HG02763 (cell line): ENCODE measurements around the gene SPATA31C1.
"Not testable (repeated sequence)": the region's sequence is repeated elsewhere in the genome, so short reads cannot be mapped to it uniquely, and the experiment has no call there.

ENCODE experiments used
- ATAC-seq: cut with Tn5 transposase; IDR thresholded peaks from one replicate; pipeline ENCODE4 v1.9.1; 2021; ENCODE audit warnings: mild to moderate bottlenecking, moderate library complexity; ENCODE audit not compliant: unreplicated experiment

Gene SPATA31C1

GRCh38 chr9:87934444-87934843, 16.7 kb downstream of the SPATA31C1 start:
- not testable (repeated sequence) for ATAC-seq

- not testable (repeated sequence) for ATAC-seq
Measured at GRCh38 chr9:87937352-87937751, 19.6 kb downstream of the SPATA31C1 start.

GRCh38 chr9:87937918-87938317, 20.2 kb downstream of the SPATA31C1 start:
- not testable (repeated sequence) for ATAC-seq

- not testable (repeated sequence) for ATAC-seq
Measured at GRCh38 chr9:87938336-87938735, 20.6 kb downstream of the SPATA31C1 start.

GRCh38 chr9:87939096-87939495, 21.3 kb downstream of the SPATA31C1 start:
- ATAC-seq, result not testable (repeated sequence)

GRCh38 chr9:87944096-87944495, 26.3 kb downstream of the SPATA31C1 start:
- ATAC-seq, result no peak

GRCh38 chr9:87944682-87945081, 26.9 kb downstream of the SPATA31C1 start:
- no peak for ATAC-seq

GRCh38 chr9:87950296-87950695, 32.5 kb downstream of the SPATA31C1 start:
- no peak for ATAC-seq

- no peak for ATAC-seq
Measured at GRCh38 chr9:87950765-87951488, 33.2 kb downstream of the SPATA31C1 start.

- ATAC-seq, result no peak
Measured at GRCh38 chr9:87954230-87954629, 36.5 kb downstream of the SPATA31C1 start.

GRCh38 chr9:87957839-87958238, 40.1 kb downstream of the SPATA31C1 start:
- no peak for ATAC-seq

- no peak for ATAC-seq
Measured at GRCh38 chr9:87958591-87958990, 40.8 kb downstream of the SPATA31C1 start.

GRCh38 chr9:87959916-87960581, 42.3 kb downstream of the SPATA31C1 start:
- no peak for ATAC-seq

GRCh38 chr9:87963770-87964169, 46.0 kb downstream of the SPATA31C1 start:
- no peak for ATAC-seq

- no peak for ATAC-seq
Measured at GRCh38 chr9:87964826-87965225, 47.1 kb downstream of the SPATA31C1 start.

- ATAC-seq, result no peak
Measured at GRCh38 chr9:87968155-87968554, 50.4 kb downstream of the SPATA31C1 start.

GRCh38 chr9:87970602-87971001, 52.8 kb downstream of the SPATA31C1 start:
- ATAC-seq, result no peak

- ATAC-seq, result no peak
Measured at GRCh38 chr9:87973122-87973521, 55.4 kb downstream of the SPATA31C1 start.
